IMR-90 (cell line): ENCODE results near the gene CNTN4. TPM values are rescaled to one million over a fixed set of nuclear protein-coding genes. Genes with fewer than 3 reads are reported as not detected.

Source experiments
- ATAC-seq: fragments of 200-7000 bp; cut with Tn5 transposase; 2 replicates; pipeline ENCODE4 v1.9.1; 2020; ENCODE audit warnings: low read depth, mild to moderate bottlenecking, moderate library complexity
- BruUV-seq: library from RNA; stranded (reverse); fragments of 400-500 nt; replicated peaks from 2 replicates; lab custom pipeline; 2021; lab: Mats Ljungman, UMichigan
- CTCF ChIA-PET: fragments of 300-600 bp; formaldehyde crosslinking; extraction: SDS; loops from one replicate; lab custom pipeline; 2021; ENCODE audit warnings: antibody characterized with exemption; lab: Yijun Ruan, JAX
- POLR2A ChIA-PET: fragments of 300-600 bp; sonication (Branson Sonifier 250); formaldehyde crosslinking; loops from one replicate; lab custom pipeline; 2022; ENCODE audit warnings: antibody characterized with exemption; ENCODE audit not compliant: unreplicated experiment; lab: Charles Lee
- DNase-seq: peaks from one replicate; pipeline ENCODE4 v3.0.0; 2013
- H2AFZ ChIP-seq: replicated peaks from 2 replicates; pipeline ENCODE3; 2013; ENCODE audit warnings: low read length, mild to moderate bottlenecking; ENCODE audit not compliant: poor library complexity
- H2AK5ac ChIP-seq: 2 replicates; pipeline ENCODE4 v1.6.1; 2013; ENCODE audit warnings: low read depth, low read length, inconsistent platforms
- H2AK9ac ChIP-seq: replicated peaks from 2 replicates; pipeline ENCODE3; 2013; ENCODE audit warnings: mild to moderate bottlenecking, low read depth, low read length, moderate library complexity; ENCODE audit not compliant: poor library complexity
- H2BK120ac ChIP-seq: 2 replicates; pipeline ENCODE4 v1.6.1; 2013; ENCODE audit warnings: low read depth, low read length, inconsistent platforms
- H2BK15ac ChIP-seq: 3 replicates; pipeline ENCODE4 v1.6.1; 2013; ENCODE audit warnings: low read depth, low read length, inconsistent platforms
- H2BK20ac ChIP-seq: 2 replicates; pipeline ENCODE4 v1.6.1; 2013; ENCODE audit warnings: low read depth, mild to moderate bottlenecking, inconsistent platforms, low read length, moderate library complexity
- H2BK5ac ChIP-seq: 2 replicates; pipeline ENCODE4 v1.6.1; 2013; ENCODE audit warnings: mild to moderate bottlenecking, low read depth, low read length, inconsistent platforms; ENCODE audit not compliant: poor library complexity, severe bottlenecking
- H3K14ac ChIP-seq: replicated peaks from 2 replicates; pipeline ENCODE4 v1.6.1; 2013; ENCODE audit warnings: low read depth, low read length, inconsistent platforms
- H3K18ac ChIP-seq: 2 replicates; pipeline ENCODE4 v1.6.1; 2013; ENCODE audit warnings: low read depth, low read length, control low read depth
- H3K23ac ChIP-seq: 2 replicates; pipeline ENCODE4 v1.6.1; 2013; ENCODE audit warnings: low read depth, low read length, inconsistent platforms
- H3K27ac ChIP-seq: 2 replicates; pipeline ENCODE4 v1.5.1; 2013; ENCODE audit warnings: mild to moderate bottlenecking, control low read depth, low read length; ENCODE audit not compliant: insufficient read depth
- H3K27me3 ChIP-seq: 2 replicates; pipeline ENCODE4 v1.6.1; 2013; ENCODE audit warnings: low read length; ENCODE audit not compliant: control insufficient read depth, insufficient read depth
- H3K36me3 ChIP-seq: 2 replicates; pipeline ENCODE4 v1.6.1; 2013; ENCODE audit warnings: low read length, mixed read lengths; ENCODE audit not compliant: control insufficient read depth, insufficient read depth
- H3K4ac ChIP-seq: 2 replicates; pipeline ENCODE4 v1.6.1; 2013; ENCODE audit warnings: low read depth, low read length, inconsistent platforms
- H3K4me1 ChIP-seq: 2 replicates; pipeline ENCODE4 v1.6.1; 2013; ENCODE audit warnings: low read length, mixed read lengths; ENCODE audit not compliant: control insufficient read depth, insufficient read depth
- H3K4me2 ChIP-seq: 2 replicates; pipeline ENCODE4 v1.6.1; 2013; ENCODE audit warnings: low read depth, mild to moderate bottlenecking, control low read depth, low read length, moderate library complexity
- H3K4me3 ChIP-seq: 2 replicates; pipeline ENCODE4 v1.5.1; 2013; ENCODE audit warnings: low read depth, mild to moderate bottlenecking, control low read depth, low read length, moderate library complexity; ENCODE audit not compliant: insufficient read depth
- H3K56ac ChIP-seq: 2 replicates; pipeline ENCODE4 v1.6.1; 2013; ENCODE audit warnings: low read length, inconsistent platforms; ENCODE audit not compliant: insufficient read depth; ENCODE audit errors: extremely low read depth
- H3K79me1 ChIP-seq, 2 experiments: 2 replicates each; pipeline ENCODE4 v1.6.1; 2013; ENCODE audit warnings: low read length in 2 of 2, inconsistent platforms in 1 of 2, low read depth in 1 of 2
- H3K9ac ChIP-seq: 2 replicates; pipeline ENCODE4 v1.6.1; 2013; ENCODE audit warnings: low read depth, low read length, control low read depth
- H3K9me1 ChIP-seq: 2 replicates; pipeline ENCODE4 v1.6.1; 2013; ENCODE audit warnings: low read length, inconsistent platforms; ENCODE audit not compliant: insufficient read depth
- H3K9me3 ChIP-seq: 2 replicates; pipeline ENCODE4 v1.6.1; 2013; ENCODE audit warnings: low read length; ENCODE audit not compliant: control insufficient read depth, insufficient read depth
- H4K20me1 ChIP-seq: 2 replicates; pipeline ENCODE4 v1.6.1; 2013; ENCODE audit warnings: low read length, inconsistent platforms; ENCODE audit not compliant: insufficient read depth
- H4K5ac ChIP-seq: 2 replicates; pipeline ENCODE4 v1.6.1; 2013; ENCODE audit warnings: mild to moderate bottlenecking, low read depth, low read length, control low read depth
- H4K8ac ChIP-seq, 2 experiments: 2 replicates each; pipeline ENCODE4 v1.6.1; 2013; ENCODE audit warnings: low read depth in 2 of 2, low read length in 2 of 2, control low read depth in 1 of 2, inconsistent platforms in 1 of 2
- H4K91ac ChIP-seq: 2 replicates; pipeline ENCODE4 v1.6.1; 2013; ENCODE audit warnings: low read depth, low read length, inconsistent platforms; ENCODE audit not compliant: insufficient read depth
- CEBPB ChIP-seq: IDR thresholded peaks from 2 replicates; pipeline ENCODE4 v1.6.1; 2012; ENCODE audit warnings: low read depth, low read length, improper control_type of control experiment
- CHD1 ChIP-seq: IDR thresholded peaks from 2 replicates; pipeline ENCODE4 v1.6.1; 2012; ENCODE audit warnings: low read depth, low read length, improper control_type of control experiment
- MAFK ChIP-seq: IDR thresholded peaks from 2 replicates; pipeline ENCODE4 v1.6.1; 2012; ENCODE audit warnings: low read depth, low read length, improper control_type of control experiment
- MAZ ChIP-seq: IDR thresholded peaks from 2 replicates; pipeline ENCODE4 v1.6.1; 2012; ENCODE audit warnings: low read depth, mild to moderate bottlenecking, low read length, improper control_type of control experiment, moderate library complexity, borderline replicate concordance
- MXI1 ChIP-seq: IDR thresholded peaks from 2 replicates; pipeline ENCODE4 v1.6.1; 2012; ENCODE audit warnings: low read depth, mild to moderate bottlenecking, low read length, moderate library complexity, borderline replicate concordance
- NFE2L2 ChIP-seq: fragments of 150-350 bp; IDR thresholded peaks from 2 replicates; pipeline ENCODE4 v1.6.1; 2016; ENCODE audit warnings: low read depth, mild to moderate bottlenecking, low read length
- POLR2A ChIP-seq: IDR thresholded peaks from 2 replicates; pipeline ENCODE4 v1.6.1; 2012; ENCODE audit warnings: mild to moderate bottlenecking, low read depth, low read length
- RAD21 ChIP-seq: IDR thresholded peaks from 2 replicates; pipeline ENCODE4 v1.6.1; 2012; ENCODE audit warnings: low read length, improper control_type of control experiment
- RFX5 ChIP-seq: IDR thresholded peaks from 2 replicates; pipeline ENCODE4 v1.8.0; 2012; ENCODE audit warnings: low read depth, mild to moderate bottlenecking, low read length, moderate library complexity
- WGBS, 2 experiments: methylation state at CpG; one replicate each; pipeline versions ENCODE4 v1.1.5 to v1.1.7; 2013; ENCODE audit warnings: missing lambda C conversion rate in 2 of 2; ENCODE audit not compliant: insufficient read length in 1 of 2; ENCODE audit errors: extremely low coverage in 2 of 2; 5-methylcytosine and 5-hydroxymethylcytosine counted together
- dilution Hi-C: fragments of 300-500 bp; cut with HindIII; formaldehyde crosslinking; loops from one replicate; pipeline ENCODE4 v1.14.3; 2018; ENCODE audit warnings: low sequenced_read_pairs; ENCODE audit not compliant: unreplicated experiment
- in situ Hi-C: fragments of 300-500 bp; cut with MboI; formaldehyde crosslinking; loops from 3 replicates; pipeline ENCODE4 v1.14.3; 2019; ENCODE audit warnings: low sequenced_read_pairs, inconsistent platforms, mixed read lengths
- intact Hi-C: fragments of 100-400 bp; cut with micrococcal nuclease; formaldehyde crosslinking; loops from 2 replicates; pipeline ENCODE4 v1.10.0; 2022
- polyA plus RNA-seq, 3 experiments: library from polyadenylated mRNA; depleted of rRNA; stranded (reverse); fragments of >200 nt; gene quantifications; 2 replicates each; pipeline ENCODE4 v1.2.3, GENCODE V29; 2012; ENCODE audit warnings: low replicate concordance in 1 of 3
- total RNA-seq: library from RNA; depleted of rRNA; stranded (reverse); fragments of >200 nt; gene quantifications from 2 replicates; pipeline ENCODE4 v1.2.3, GENCODE V29; 2012
- TF ChIP-seq, protein P1 (sequence below): fragments of 150-350 bp; IDR thresholded peaks from 2 replicates; pipeline ENCODE4 v1.6.1; 2016; ENCODE audit warnings: low read depth, mild to moderate bottlenecking, low read length, moderate library complexity, borderline replicate concordance
- TF ChIP-seq, protein P2 (sequence below): fragments of 150-350 bp; IDR thresholded peaks from 2 replicates; pipeline ENCODE4 v1.6.1; 2017; ENCODE audit warnings: mild to moderate bottlenecking, antibody characterized with exemption, low read length, low read depth

The CNTN4 gene
- total and polyA plus RNA-seq, 2 of the 4 experiments (the other 2 are of a cell fraction), result under 0.01 TPM; not detected in 1

DNA sequence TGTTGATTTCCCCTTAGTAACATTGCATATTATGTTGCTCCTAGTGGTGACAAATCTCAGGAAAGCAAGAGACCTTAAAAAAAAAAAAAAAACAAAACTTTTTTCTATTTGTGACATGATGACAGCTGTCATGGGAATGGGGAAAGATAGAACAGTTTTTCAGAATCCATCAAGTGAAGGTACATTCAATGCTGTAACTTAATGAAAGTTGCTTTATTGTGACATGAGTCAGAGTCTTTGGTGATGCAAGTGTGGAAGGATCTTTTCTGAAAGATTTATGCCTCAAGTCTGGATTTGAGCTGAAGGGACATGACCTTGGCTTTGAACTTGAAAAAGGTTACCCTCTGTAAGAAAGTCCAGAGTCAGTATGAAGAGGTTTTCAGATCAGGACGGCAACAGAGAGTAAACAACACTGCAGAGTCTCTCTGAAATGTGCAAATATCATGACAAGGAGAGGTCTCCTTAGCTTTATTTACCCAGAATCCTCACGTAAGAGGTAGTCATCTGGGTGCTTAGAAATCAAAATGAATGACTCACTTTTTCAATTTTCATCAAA lies 424.7 kb downstream of the CNTN4 start:
- no peak for DNase-seq
- no peak overlapping the region for H2BK5ac ChIP-seq
- no peak overlapping the region for H3K4me2 ChIP-seq
- H3K4me1 ChIP-seq, result no peaks in the 10 kb centered on the region
- no peak overlapping the region for H3K14ac ChIP-seq
- peaks cover 4% of the 10 kb centered on the region for H3K9me3 ChIP-seq
- BruUV-seq, result no TSS peak
- dilution Hi-C loops, result no loop called here
- H4K8ac ChIP-seq, result no peak overlapping the region
- ATAC-seq, result no peak
- no CpG with 5 or more reads among the region's 2 CpGs for WGBS, 2 experiments
- H2BK120ac ChIP-seq, result no peak overlapping the region
- H3K36me3 ChIP-seq, result no peaks in the 10 kb centered on the region
- no peak overlapping the region for H3K23ac ChIP-seq
- CTCF ChIA-PET, result no interaction called here
- H2AK9ac ChIP-seq, result no peak overlapping the region
- no peak overlapping the region for H3K4ac ChIP-seq
- no peaks in the 10 kb centered on the region for H4K20me1 ChIP-seq
- POLR2A ChIA-PET, result no interaction called here
- H2AFZ ChIP-seq, result no peak overlapping the region
- H3K4me3 ChIP-seq, result no peak overlapping the region
- H2BK15ac ChIP-seq, result no peak overlapping the region
- H3K56ac ChIP-seq, result no peak overlapping the region
- no peak overlapping the region for H3K9ac ChIP-seq
- no peaks in the 10 kb centered on the region for H3K9me1 ChIP-seq
- no peaks in the 10 kb centered on the region for H3K79me1 ChIP-seq
- no peak overlapping the region for H3K18ac ChIP-seq
- no peaks in the 10 kb centered on the region for H3K27me3 ChIP-seq
- H4K91ac ChIP-seq, result no peak overlapping the region
- intact Hi-C loops, result no loop called here
- TF ChIP-seq MAFK (no peak), RFX5 (no peak), CHD1 (no peak), NFE2L2 (no peak), RAD21 (no peak), MAZ (no peak), MXI1 (no peak), POLR2A (no peak), CEBPB (no peak)
- TF ChIP-seq, protein P1, sequence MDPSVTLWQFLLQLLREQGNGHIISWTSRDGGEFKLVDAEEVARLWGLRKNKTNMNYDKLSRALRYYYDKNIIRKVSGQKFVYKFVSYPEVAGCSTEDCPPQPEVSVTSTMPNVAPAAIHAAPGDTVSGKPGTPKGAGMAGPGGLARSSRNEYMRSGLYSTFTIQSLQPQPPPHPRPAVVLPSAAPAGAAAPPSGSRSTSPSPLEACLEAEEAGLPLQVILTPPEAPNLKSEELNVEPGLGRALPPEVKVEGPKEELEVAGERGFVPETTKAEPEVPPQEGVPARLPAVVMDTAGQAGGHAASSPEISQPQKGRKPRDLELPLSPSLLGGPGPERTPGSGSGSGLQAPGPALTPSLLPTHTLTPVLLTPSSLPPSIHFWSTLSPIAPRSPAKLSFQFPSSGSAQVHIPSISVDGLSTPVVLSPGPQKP, result no peak
- TF ChIP-seq, protein P2, sequence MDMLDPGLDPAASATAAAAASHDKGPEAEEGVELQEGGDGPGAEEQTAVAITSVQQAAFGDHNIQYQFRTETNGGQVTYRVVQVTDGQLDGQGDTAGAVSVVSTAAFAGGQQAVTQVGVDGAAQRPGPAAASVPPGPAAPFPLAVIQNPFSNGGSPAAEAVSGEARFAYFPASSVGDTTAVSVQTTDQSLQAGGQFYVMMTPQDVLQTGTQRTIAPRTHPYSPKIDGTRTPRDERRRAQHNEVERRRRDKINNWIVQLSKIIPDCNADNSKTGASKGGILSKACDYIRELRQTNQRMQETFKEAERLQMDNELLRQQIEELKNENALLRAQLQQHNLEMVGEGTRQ, result no peak
- H2AK5ac ChIP-seq, result no peak overlapping the region
- H4K5ac ChIP-seq, result no peak overlapping the region
- in situ Hi-C loops, result no loop called here
- H3K27ac ChIP-seq, result no peak overlapping the region
- no peak overlapping the region for H2BK20ac ChIP-seq
